WERI-Rb-1 (cell line): Measurements from ENCODE around the gene CHIT1.
A peak's percentile ranks its signal among the peaks of the same experiment; 100 is the strongest.

Source experiments
- DNase-seq: peaks from one replicate; pipeline ENCODE4 v3.0.0-alpha.2; 2020
- H3K27ac ChIP-seq: fragments of 250-450 bp; sonication (Bioruptor Pico); 2 replicates; pipeline ENCODE4 v1.5.1; 2020; ENCODE audit warnings: mild to moderate bottlenecking, moderate library complexity
- H3K27me3 ChIP-seq: fragments of 250-450 bp; sonication (Bioruptor Pico); 2 replicates; pipeline ENCODE4 v1.5.1; 2021; ENCODE audit warnings: mild to moderate bottlenecking, low read depth, moderate library complexity; ENCODE audit not compliant: insufficient read depth, severe bottlenecking
- H3K36me3 ChIP-seq: fragments of 250-450 bp; sonication (Bioruptor Pico); 2 replicates; pipeline ENCODE4 v1.5.1; 2020; ENCODE audit warnings: mild to moderate bottlenecking, moderate library complexity
- H3K4me3 ChIP-seq: 2 replicates; pipeline ENCODE4 v1.5.1; 2011; ENCODE audit warnings: low read depth, mild to moderate bottlenecking, control low read depth, low read length
- H3K9me3 ChIP-seq: fragments of 250-450 bp; sonication (Bioruptor Pico); 2 replicates; pipeline ENCODE4 v1.5.1; 2021; ENCODE audit warnings: mild to moderate bottlenecking, moderate library complexity; ENCODE audit not compliant: severe bottlenecking
- TF ChIP-seq, protein P1 (sequence below): IDR thresholded peaks from 2 replicates; pipeline ENCODE4 v1.5.1; 2011; ENCODE audit warnings: low read depth, mild to moderate bottlenecking, control low read depth, inconsistent platforms, low read length

The CHIT1 gene

GRCh38 chr1:203177036-203177405 is 52.5 kb downstream of the CHIT1 start:
- TF ChIP-seq, protein P1, sequence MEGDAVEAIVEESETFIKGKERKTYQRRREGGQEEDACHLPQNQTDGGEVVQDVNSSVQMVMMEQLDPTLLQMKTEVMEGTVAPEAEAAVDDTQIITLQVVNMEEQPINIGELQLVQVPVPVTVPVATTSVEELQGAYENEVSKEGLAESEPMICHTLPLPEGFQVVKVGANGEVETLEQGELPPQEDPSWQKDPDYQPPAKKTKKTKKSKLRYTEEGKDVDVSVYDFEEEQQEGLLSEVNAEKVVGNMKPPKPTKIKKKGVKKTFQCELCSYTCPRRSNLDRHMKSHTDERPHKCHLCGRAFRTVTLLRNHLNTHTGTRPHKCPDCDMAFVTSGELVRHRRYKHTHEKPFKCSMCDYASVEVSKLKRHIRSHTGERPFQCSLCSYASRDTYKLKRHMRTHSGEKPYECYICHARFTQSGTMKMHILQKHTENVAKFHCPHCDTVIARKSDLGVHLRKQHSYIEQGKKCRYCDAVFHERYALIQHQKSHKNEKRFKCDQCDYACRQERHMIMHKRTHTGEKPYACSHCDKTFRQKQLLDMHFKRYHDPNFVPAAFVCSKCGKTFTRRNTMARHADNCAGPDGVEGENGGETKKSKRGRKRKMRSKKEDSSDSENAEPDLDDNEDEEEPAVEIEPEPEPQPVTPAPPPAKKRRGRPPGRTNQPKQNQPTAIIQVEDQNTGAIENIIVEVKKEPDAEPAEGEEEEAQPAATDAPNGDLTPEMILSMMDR, result 0 out of 2 replicates have a peak, but pooled peaks have one; percentile 2
- peak overlapping the region; percentile 94 for H3K27ac ChIP-seq
- H3K4me3 ChIP-seq, result no peak overlapping the region

GRCh38 chr1:203176273-203177035 is 53.0 kb downstream of the CHIT1 start:
- Histone ChIP-seq H3K36me3 (peaks cover 7% of the 10 kb centered on the region), H3K27me3 (no peaks in the 10 kb centered on the region), H3K9me3 (no peaks in the 10 kb centered on the region), H3K4me3 (no peak overlapping the region), H3K27ac (peak overlapping the region; percentile 94)
- no peak for DNase-seq
- TF ChIP-seq, protein P1, result no peak

More at GRCh38 chr1:203177036-203177405, 52.5 kb downstream of the CHIT1 start:
- Histone ChIP-seq H3K27me3 (no peaks in the 10 kb centered on the region), H3K9me3 (no peaks in the 10 kb centered on the region), H3K36me3 (peaks cover 7% of the 10 kb centered on the region)
- DNase-seq, result no peak

- Histone ChIP-seq H3K27ac (peak overlapping the region; percentile 94), H3K4me3 (no peak overlapping the region)
Measured at GRCh38 chr1:203175827-203176241, 53.6 kb downstream of the CHIT1 start.

GRCh38 chr1:203175237-203175826 is 54.1 kb downstream of the CHIT1 start, which contains the start of gene MYBPH:
MYBPH (minus strand) TSS chr1:203175826; CDS start chr1:203175755, 71 bp downstream.
- peak within 1 kb of the TSS; percentile 94 for H3K27ac ChIP-seq
- H3K36me3 ChIP-seq, result no peaks in the 10 kb centered on the region
- no peak within 1 kb of the TSS for H3K4me3 ChIP-seq
- TF ChIP-seq, protein P1, result no peak
- H3K9me3 ChIP-seq, result no peaks in the 10 kb centered on the region
- H3K27me3 ChIP-seq, result no peaks in the 10 kb centered on the region
- no peak for DNase-seq

More at GRCh38 chr1:203175827-203176241, 53.6 kb downstream of the CHIT1 start:
- no peak for DNase-seq
- Histone ChIP-seq H3K36me3 (peaks cover 2% of the 10 kb centered on the region; the same call in 1 of the 2 replicates), H3K9me3 (no peaks in the 10 kb centered on the region), H3K27me3 (no peaks in the 10 kb centered on the region)
- TF ChIP-seq, protein P1, result no peak

DNA sequence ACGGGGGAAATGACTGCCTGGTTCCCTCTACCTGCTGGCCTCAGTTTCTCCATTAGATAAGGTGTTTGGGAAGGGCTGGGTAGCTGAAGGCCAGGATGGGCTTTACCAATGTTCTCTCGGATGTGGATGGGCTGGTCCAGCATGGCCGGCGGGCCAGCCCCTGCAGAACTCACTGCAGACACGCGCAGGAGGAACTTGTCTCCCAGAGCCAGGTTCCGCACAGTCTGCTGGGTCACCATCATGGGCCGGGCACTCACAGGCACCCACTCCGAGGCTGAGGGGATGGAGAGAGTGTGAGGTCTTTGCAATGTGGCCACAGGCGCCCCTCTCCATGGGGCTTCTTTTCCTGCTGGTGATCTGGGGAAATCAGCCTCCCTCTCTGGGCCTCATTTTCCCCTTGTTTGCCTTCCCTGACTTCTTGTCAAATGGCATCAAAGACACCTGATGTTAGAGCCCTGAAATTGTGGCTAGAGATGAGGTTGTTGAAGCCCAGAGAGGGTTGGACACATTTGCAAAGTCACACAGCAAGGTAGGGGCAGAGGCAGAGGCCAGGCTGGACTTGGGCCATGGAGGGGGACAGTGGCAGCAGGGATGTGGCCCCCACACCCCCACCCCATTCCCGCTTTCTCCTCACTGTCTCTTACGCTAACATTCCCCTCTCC is 55.0 kb downstream of the CHIT1 start:
- Histone ChIP-seq H3K27ac (peak overlapping the region; percentile 94), H3K36me3 (no peaks in the 10 kb centered on the region), H3K9me3 (no peaks in the 10 kb centered on the region), H3K27me3 (no peaks in the 10 kb centered on the region), H3K4me3 (no peak overlapping the region)
- TF ChIP-seq, protein P1, result no peak
- DNase-seq, result no peak
